Measurements from ENCODE around the gene BANK1.

The BANK1 gene

DNA sequence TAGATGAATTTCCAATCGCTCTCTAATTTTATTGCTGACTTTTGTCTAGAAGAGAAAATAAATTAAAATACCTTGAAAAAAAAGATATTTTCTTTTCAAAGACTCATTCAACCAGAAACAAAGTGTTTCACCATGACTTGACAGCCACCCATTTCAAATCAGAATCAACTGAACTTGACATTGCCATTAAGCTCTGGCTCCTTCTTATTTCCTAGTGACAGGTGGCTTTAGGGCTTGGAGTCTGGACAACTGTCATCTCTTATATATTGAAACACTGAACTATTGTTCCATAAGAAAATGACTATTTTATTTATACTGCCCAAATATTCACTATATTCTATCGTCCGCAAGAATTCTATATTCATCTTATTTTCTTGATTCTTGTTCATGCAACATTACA, 325.6 kb downstream of the BANK1 start:
- ChIA-PET POLR2A (no interaction called here), CTCF (no interaction called here)
- no peak for DNase-seq (ENCODE audit: low read depth, low spot score)
- TF ChIP-seq, protein P1, sequence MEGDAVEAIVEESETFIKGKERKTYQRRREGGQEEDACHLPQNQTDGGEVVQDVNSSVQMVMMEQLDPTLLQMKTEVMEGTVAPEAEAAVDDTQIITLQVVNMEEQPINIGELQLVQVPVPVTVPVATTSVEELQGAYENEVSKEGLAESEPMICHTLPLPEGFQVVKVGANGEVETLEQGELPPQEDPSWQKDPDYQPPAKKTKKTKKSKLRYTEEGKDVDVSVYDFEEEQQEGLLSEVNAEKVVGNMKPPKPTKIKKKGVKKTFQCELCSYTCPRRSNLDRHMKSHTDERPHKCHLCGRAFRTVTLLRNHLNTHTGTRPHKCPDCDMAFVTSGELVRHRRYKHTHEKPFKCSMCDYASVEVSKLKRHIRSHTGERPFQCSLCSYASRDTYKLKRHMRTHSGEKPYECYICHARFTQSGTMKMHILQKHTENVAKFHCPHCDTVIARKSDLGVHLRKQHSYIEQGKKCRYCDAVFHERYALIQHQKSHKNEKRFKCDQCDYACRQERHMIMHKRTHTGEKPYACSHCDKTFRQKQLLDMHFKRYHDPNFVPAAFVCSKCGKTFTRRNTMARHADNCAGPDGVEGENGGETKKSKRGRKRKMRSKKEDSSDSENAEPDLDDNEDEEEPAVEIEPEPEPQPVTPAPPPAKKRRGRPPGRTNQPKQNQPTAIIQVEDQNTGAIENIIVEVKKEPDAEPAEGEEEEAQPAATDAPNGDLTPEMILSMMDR (IDR thresholded peaks at IDR 0.05; ENCODE audit: insufficient read depth, low read length, missing control alignments): no peak
- H3K4me3 ChIP-seq (ENCODE audit: low read depth, low read length): no peak overlapping the region

DNA sequence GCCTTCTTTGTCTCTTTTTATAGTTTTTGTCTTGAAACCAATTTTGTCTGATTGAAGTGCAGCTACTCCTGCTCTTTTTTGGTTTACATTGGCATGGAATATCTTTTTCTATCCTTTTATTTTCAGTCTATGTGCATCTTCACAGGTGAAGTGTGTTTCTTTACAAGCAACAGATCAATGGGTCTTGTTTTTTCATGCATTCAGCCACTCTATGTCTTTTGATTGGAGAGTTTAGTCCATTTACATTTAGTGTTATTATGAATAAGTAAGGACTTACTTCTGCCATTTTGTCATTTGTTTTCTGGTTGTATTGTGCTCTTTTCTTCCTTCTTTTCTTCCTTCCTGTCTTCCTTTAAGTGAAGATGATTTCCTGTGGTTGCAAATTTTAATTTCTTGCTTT, 330.3 kb downstream of the BANK1 start:
- TF ChIP-seq, protein P1 (IDR thresholded peaks at IDR 0.05; ENCODE audit: insufficient read depth, low read length, missing control alignments): no peak
- CTCF ChIA-PET: no interaction called here
- POLR2A ChIA-PET: no interaction called here
- no peak overlapping the region for H3K4me3 ChIP-seq (ENCODE audit: low read depth, low read length)
- DNase-seq (ENCODE audit: low read depth, low spot score): no peak
